ENCODE results near the gene KCNQ1. TPM values are rescaled to one million over a fixed set of nuclear protein-coding genes. Genes with fewer than 3 reads are reported as not detected.

Gene KCNQ1
- polyA plus RNA-seq, 1 donor from 2014 or later = not detected

DNA sequence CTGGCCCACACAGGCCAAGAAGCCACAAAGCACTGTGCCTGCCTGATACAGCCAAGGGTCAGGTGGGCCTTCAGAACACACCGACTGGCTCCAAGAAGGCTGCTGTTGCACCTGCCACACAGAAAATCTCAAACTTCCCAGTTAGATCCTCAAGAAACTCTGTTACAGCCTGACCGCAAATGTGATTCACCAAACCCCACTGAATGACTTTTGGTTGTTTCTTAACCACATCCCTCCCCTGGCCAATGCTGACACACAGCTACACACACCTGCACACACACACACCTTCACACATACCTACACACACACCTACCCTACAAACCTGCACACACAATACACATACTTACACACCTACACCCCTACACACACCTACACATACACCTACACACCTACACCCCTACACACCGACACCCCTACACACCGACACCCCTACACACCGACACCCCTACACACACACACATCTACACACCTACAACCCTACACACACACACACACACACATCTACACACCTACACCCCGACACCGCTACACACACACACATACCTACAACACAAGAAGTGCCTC is 409.3 kb downstream of the KCNQ1 start:
- H3K9me3 ChIP-seq (ENCODE audit: low read length) = no peaks in the 10 kb centered on the region
- H3K79me2 ChIP-seq (replicated peaks; ENCODE audit: insufficient read depth, low read length) = no peaks in the 10 kb centered on the region

DNA sequence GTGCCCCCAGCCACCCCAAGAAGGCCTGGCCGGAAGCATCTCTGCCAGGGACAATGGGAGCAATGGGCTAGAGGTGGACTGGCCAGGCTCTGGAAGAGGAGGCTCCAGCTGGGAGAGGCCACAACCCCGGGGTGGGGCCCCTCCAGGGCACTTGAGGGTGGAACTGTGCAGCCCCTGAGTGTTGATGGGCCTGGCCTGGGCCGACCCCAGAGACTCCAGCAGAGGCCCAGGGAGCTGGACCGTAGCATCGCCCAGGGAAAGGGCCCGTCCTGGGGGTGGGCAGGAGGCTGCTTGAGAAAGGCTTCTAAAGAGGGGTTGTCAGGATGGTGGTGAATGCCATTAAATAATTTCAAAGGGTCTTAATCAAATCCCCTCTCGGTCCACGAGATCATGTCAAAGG is 410.4 kb downstream of the KCNQ1 start:
- Histone ChIP-seq H2AFZ (ENCODE audit: low read depth, low read length) (no peak overlapping the region), H3K9ac (ENCODE audit: low read length) (no peak overlapping the region), H3K27ac (ENCODE audit: low read length) (no peak overlapping the region), H3K36me3 (ENCODE audit: insufficient read depth, low read length) (no peaks in the 10 kb centered on the region), H3K27me3 (ENCODE audit: insufficient read depth, low read depth, low read length) (no peaks in the 10 kb centered on the region), H3K79me2 (replicated peaks; ENCODE audit: insufficient read depth, low read length) (no peaks in the 10 kb centered on the region), H3K9me2 (ENCODE audit: insufficient read depth, low read length) (no peaks in the 10 kb centered on the region), H3K4me2 (ENCODE audit: low read length) (no peak overlapping the region), H3K4me3 (ENCODE audit: low read length) (no peak overlapping the region), H4K20me1 (ENCODE audit: insufficient read depth) (no peaks in the 10 kb centered on the region), H3K9me3 (ENCODE audit: low read length) (no peaks in the 10 kb centered on the region), H3F3A (ENCODE audit: insufficient read depth, low read length, poor library complexity, severe bottlenecking) (no peaks in the 10 kb centered on the region)
- TF ChIP-seq, protein P1, sequence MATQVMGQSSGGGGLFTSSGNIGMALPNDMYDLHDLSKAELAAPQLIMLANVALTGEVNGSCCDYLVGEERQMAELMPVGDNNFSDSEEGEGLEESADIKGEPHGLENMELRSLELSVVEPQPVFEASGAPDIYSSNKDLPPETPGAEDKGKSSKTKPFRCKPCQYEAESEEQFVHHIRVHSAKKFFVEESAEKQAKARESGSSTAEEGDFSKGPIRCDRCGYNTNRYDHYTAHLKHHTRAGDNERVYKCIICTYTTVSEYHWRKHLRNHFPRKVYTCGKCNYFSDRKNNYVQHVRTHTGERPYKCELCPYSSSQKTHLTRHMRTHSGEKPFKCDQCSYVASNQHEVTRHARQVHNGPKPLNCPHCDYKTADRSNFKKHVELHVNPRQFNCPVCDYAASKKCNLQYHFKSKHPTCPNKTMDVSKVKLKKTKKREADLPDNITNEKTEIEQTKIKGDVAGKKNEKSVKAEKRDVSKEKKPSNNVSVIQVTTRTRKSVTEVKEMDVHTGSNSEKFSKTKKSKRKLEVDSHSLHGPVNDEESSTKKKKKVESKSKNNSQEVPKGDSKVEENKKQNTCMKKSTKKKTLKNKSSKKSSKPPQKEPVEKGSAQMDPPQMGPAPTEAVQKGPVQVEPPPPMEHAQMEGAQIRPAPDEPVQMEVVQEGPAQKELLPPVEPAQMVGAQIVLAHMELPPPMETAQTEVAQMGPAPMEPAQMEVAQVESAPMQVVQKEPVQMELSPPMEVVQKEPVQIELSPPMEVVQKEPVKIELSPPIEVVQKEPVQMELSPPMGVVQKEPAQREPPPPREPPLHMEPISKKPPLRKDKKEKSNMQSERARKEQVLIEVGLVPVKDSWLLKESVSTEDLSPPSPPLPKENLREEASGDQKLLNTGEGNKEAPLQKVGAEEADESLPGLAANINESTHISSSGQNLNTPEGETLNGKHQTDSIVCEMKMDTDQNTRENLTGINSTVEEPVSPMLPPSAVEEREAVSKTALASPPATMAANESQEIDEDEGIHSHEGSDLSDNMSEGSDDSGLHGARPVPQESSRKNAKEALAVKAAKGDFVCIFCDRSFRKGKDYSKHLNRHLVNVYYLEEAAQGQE (IDR thresholded peaks at IDR 0.05; ENCODE audit: borderline replicate concordance) = no peak
- TF ChIP-seq TAF1 (IDR thresholded peaks at IDR 0.05; ENCODE audit: low read depth) (no peak), POLR2AphosphoS5 (IDR thresholded peaks at IDR 0.05) (no peak), MXI1 (conservative IDR thresholded peaks at IDR 0.05; ENCODE audit: poor library complexity, severe bottlenecking) (no peak), EZH2 (IDR thresholded peaks at IDR 0.05; ENCODE audit: borderline replicate concordance, insufficient read depth, low read length, poor library complexity, severe bottlenecking) (no peak), RAD21 (conservative IDR thresholded peaks at IDR 0.05) (no peak)

More for the DNA sequence above, 409.3 kb downstream of the KCNQ1 start:
- H3K9ac ChIP-seq (ENCODE audit: low read length) = no peak overlapping the region
- H3K27ac ChIP-seq (ENCODE audit: low read length) = no peak overlapping the region
- H2AFZ ChIP-seq (ENCODE audit: low read depth, low read length) = no peak overlapping the region
- H3K27me3 ChIP-seq (ENCODE audit: insufficient read depth, low read depth, low read length) = no peaks in the 10 kb centered on the region
- no peak for TF ChIP-seq SMC3 (conservative IDR thresholded peaks at IDR 0.05; ENCODE audit: poor library complexity)
- no peak for TF ChIP-seq EP300 (conservative IDR thresholded peaks at IDR 0.05; ENCODE audit: poor library complexity, severe bottlenecking)
- TF ChIP-seq RAD21 (conservative IDR thresholded peaks at IDR 0.05) = no peak
- no peak for TF ChIP-seq TAF1 (IDR thresholded peaks at IDR 0.05; ENCODE audit: low read depth)
- no peak for TF ChIP-seq POLR2AphosphoS5 (IDR thresholded peaks at IDR 0.05)
- TF ChIP-seq, protein P1 (IDR thresholded peaks at IDR 0.05; ENCODE audit: borderline replicate concordance) = no peak
- TF ChIP-seq MXI1 (conservative IDR thresholded peaks at IDR 0.05; ENCODE audit: poor library complexity, severe bottlenecking) = no peak
- TF ChIP-seq, protein P2, sequence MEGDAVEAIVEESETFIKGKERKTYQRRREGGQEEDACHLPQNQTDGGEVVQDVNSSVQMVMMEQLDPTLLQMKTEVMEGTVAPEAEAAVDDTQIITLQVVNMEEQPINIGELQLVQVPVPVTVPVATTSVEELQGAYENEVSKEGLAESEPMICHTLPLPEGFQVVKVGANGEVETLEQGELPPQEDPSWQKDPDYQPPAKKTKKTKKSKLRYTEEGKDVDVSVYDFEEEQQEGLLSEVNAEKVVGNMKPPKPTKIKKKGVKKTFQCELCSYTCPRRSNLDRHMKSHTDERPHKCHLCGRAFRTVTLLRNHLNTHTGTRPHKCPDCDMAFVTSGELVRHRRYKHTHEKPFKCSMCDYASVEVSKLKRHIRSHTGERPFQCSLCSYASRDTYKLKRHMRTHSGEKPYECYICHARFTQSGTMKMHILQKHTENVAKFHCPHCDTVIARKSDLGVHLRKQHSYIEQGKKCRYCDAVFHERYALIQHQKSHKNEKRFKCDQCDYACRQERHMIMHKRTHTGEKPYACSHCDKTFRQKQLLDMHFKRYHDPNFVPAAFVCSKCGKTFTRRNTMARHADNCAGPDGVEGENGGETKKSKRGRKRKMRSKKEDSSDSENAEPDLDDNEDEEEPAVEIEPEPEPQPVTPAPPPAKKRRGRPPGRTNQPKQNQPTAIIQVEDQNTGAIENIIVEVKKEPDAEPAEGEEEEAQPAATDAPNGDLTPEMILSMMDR (IDR thresholded peaks at IDR 0.05; ENCODE audit: poor library complexity, severe bottlenecking) = no peak
- TF ChIP-seq EZH2 (IDR thresholded peaks at IDR 0.05; ENCODE audit: borderline replicate concordance, insufficient read depth, low read length, poor library complexity, severe bottlenecking) = no peak
- H3K4me3 ChIP-seq (ENCODE audit: low read length) = no peak overlapping the region
- H3F3A ChIP-seq (ENCODE audit: insufficient read depth, low read length, poor library complexity, severe bottlenecking) = no peaks in the 10 kb centered on the region
- no peak overlapping the region for H3K4me2 ChIP-seq (ENCODE audit: low read length)
- no peaks in the 10 kb centered on the region for H3K9me2 ChIP-seq (ENCODE audit: insufficient read depth, low read length)
- no peaks in the 10 kb centered on the region for H3K36me3 ChIP-seq (ENCODE audit: insufficient read depth, low read length)
- no peaks in the 10 kb centered on the region for H4K20me1 ChIP-seq (ENCODE audit: insufficient read depth)

All from neural cell (in vitro differentiated cells).